Measurements from ENCODE around the gene TRPM8. TPM values are rescaled to one million over a fixed set of nuclear protein-coding genes. Genes with fewer than 3 reads are reported as not detected.

The TRPM8 gene
- total RNA-seq, 6 experiments from 2014 or later, result not detected

DNA sequence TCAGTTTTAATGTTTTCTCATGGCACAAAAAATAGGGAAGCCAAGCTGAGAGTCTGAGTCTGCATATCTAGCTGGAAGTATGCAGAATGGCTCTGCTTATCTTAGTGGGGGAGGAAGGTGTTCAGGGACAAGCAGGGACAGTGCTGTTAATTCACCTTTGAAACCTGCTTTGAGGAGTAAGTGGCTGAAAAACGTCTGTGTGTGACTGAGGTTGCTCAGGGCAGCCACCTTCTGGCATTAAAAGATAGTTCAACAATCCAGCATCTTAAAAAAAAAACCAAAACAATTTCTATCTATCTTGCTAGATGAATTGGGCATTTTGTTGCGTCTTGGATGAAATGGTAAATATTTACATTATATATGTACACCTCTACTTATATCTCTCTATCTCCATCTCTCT is 2.0 kb upstream of the TRPM8 start:
- Mint-ChIP-seq H3K4me1 (ENCODE audit: low read depth) (peaks cover 6% of the 10 kb centered on the region), H3K27ac (no peak overlapping the region), H3K4me3 (no peak overlapping the region), H3K27me3 (ENCODE audit: insufficient read depth) (peaks cover 5% of the 10 kb centered on the region), H3K36me3 (ENCODE audit: low read depth) (no peaks in the 10 kb centered on the region), H3K9me3 (no peaks in the 10 kb centered on the region; the same call in 1 of the 2 replicates)
- DNase-seq, result no peak
- TF ChIP-seq, protein P1, sequence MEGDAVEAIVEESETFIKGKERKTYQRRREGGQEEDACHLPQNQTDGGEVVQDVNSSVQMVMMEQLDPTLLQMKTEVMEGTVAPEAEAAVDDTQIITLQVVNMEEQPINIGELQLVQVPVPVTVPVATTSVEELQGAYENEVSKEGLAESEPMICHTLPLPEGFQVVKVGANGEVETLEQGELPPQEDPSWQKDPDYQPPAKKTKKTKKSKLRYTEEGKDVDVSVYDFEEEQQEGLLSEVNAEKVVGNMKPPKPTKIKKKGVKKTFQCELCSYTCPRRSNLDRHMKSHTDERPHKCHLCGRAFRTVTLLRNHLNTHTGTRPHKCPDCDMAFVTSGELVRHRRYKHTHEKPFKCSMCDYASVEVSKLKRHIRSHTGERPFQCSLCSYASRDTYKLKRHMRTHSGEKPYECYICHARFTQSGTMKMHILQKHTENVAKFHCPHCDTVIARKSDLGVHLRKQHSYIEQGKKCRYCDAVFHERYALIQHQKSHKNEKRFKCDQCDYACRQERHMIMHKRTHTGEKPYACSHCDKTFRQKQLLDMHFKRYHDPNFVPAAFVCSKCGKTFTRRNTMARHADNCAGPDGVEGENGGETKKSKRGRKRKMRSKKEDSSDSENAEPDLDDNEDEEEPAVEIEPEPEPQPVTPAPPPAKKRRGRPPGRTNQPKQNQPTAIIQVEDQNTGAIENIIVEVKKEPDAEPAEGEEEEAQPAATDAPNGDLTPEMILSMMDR (IDR thresholded peaks at IDR 0.05), result peak; percentile 37

DNA sequence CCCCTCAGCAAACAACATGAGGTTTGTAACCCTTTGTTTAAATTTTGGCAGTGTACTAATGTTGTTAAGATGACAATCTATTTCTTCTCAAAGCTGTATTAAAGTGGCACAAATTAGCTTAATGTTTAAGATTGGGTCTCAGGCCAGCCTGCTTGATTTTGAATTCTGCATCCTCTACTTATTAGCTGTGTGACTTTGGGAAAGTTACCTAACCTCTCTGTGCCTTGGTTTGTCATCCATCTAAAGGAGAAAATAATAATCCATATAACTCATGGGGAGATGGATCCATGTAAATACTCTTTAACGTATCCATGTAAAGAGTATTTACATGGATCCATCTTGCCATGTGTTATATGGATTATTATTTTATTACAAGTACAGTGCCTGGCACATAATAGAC is 2.1 kb downstream of the TRPM8 start:
- no peak overlapping the region for H3K27ac Mint-ChIP-seq
- no peak overlapping the region for H3K4me3 Mint-ChIP-seq
- H3K9me3 Mint-ChIP-seq, result no peaks in the 10 kb centered on the region
- H3K4me1 Mint-ChIP-seq (ENCODE audit: low read depth), result peaks cover 9% of the 10 kb centered on the region
- H3K27me3 Mint-ChIP-seq (ENCODE audit: insufficient read depth), result peaks cover 14% of the 10 kb centered on the region
- H3K36me3 Mint-ChIP-seq (ENCODE audit: low read depth), result no peaks in the 10 kb centered on the region
- TF ChIP-seq, protein P1 (IDR thresholded peaks at IDR 0.05), result no peak
- DNase-seq, result no peak

DNA sequence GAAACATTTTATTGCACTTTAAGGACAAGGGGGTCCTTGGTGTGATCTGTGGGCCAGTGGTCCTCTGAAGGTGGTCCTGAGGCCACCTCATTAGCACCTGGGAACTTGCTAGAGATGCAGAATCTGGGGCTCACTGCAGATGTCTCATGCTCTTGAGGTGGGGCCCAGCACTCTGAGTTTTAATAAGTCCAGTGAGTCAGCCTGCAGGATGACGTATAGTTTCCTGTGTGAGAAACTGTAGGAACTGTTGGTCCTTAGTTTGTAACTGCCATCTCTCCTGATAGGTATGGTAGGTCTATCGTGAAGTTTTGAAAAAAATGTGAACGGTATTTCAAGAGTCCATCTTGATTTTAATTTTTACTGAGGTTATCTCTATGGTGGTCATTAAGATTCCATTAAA is 2.8 kb downstream of the TRPM8 start:
- H3K9me3 Mint-ChIP-seq, result no peaks in the 10 kb centered on the region

DNA sequence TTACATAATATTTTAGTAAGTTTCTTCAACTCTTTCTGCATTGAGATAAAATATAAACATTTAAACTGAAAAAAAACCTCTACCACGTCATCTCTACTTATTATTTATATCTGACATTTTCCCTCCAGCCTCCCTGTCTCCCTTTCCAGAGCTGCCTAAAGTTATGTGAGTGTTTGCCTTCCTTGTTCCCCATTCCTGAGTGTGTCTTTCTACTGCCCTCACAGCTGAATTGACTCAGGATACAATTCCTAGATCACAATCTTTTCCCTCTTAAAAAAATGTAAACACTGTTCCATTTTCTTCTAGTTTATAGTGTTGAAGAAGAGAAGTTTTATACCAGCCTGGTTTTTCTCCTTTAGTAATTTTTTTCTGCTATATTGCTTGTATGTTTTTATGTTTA is 5.3 kb downstream of the TRPM8 start:
- no peak overlapping the region for H3K27ac Mint-ChIP-seq
- H3K4me3 Mint-ChIP-seq, result no peak overlapping the region
- TF ChIP-seq, protein P1 (IDR thresholded peaks at IDR 0.05), result no peak
- DNase-seq, result no peak
- no peaks in the 10 kb centered on the region for H3K36me3 Mint-ChIP-seq (ENCODE audit: low read depth)
- H3K9me3 Mint-ChIP-seq, result no peaks in the 10 kb centered on the region
- H3K27me3 Mint-ChIP-seq (ENCODE audit: insufficient read depth), result peaks cover 16% of the 10 kb centered on the region
- H3K4me1 Mint-ChIP-seq (ENCODE audit: low read depth), result peaks cover 9% of the 10 kb centered on the region

More for the DNA sequence above, 2.8 kb downstream of the TRPM8 start:
- Mint-ChIP-seq H3K27me3 (ENCODE audit: insufficient read depth) (peaks cover 14% of the 10 kb centered on the region), H3K36me3 (ENCODE audit: low read depth) (no peaks in the 10 kb centered on the region), H3K4me3 (no peak overlapping the region), H3K27ac (no peak overlapping the region), H3K4me1 (ENCODE audit: low read depth) (peaks cover 9% of the 10 kb centered on the region)
- TF ChIP-seq, protein P1 (IDR thresholded peaks at IDR 0.05), result no peak
- DNase-seq, result peak; percentile 19

DNA sequence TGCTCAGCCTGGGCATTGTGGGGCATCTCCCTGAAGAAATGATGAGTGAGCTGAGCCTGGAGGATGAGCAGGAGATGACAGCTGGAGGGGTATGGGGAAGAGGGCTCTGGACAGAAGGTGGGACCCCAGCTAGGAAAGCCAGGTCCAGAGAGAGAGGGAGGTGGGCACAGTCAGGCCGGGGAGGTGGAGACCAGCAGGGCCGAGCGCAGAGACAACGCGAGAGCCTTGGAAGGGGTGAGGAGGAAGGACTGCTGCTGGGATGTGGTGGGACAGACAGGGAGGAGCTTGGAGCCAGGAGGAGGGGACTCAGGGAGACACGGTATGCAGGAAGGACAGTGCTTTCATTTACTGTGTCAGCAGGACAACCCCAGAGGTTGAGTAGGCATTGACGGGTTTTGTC is 8.2 kb downstream of the TRPM8 start:
- peaks cover 16% of the 10 kb centered on the region for H3K27me3 Mint-ChIP-seq (ENCODE audit: insufficient read depth)
- H3K4me1 Mint-ChIP-seq (ENCODE audit: low read depth), result peaks cover under 1% of the 10 kb centered on the region
- no peaks in the 10 kb centered on the region for H3K9me3 Mint-ChIP-seq
- DNase-seq, result no peak
- no peak overlapping the region for H3K27ac Mint-ChIP-seq
- TF ChIP-seq, protein P1 (IDR thresholded peaks at IDR 0.05), result no peak
- no peaks in the 10 kb centered on the region for H3K36me3 Mint-ChIP-seq (ENCODE audit: low read depth)
- H3K4me3 Mint-ChIP-seq, result no peak overlapping the region

DNA sequence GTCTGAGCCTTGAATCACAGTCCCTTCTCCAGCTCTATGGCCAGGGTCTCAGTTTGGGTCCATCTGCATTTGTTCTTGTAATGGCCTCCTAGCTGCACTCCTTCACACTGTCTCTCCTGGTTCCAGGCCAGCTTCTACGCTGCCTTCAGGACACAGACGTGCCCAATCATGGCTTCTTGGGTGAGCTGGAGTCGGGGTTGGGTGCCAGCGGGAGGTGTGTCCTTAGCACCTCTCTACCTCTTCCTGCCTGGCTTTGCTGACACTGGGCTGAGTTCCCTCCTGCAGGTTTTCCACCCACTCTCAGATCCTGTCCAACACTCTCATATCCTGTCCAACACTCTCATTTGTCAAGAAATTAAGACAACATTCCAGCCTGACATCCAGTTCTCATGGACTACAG is 9.6 kb downstream of the TRPM8 start:
- Mint-ChIP-seq H3K27ac (no peak overlapping the region), H3K27me3 (ENCODE audit: insufficient read depth) (peaks cover 17% of the 10 kb centered on the region), H3K4me3 (no peak overlapping the region), H3K4me1 (ENCODE audit: low read depth) (no peaks in the 10 kb centered on the region), H3K9me3 (no peaks in the 10 kb centered on the region), H3K36me3 (ENCODE audit: low read depth) (no peaks in the 10 kb centered on the region)
- DNase-seq, result no peak
- TF ChIP-seq, protein P1 (IDR thresholded peaks at IDR 0.05), result no peak
